GM12892 (cell line): ENCODE results near the gene ITPR3.

Source experiments
- POLR2A ChIP-seq: IDR thresholded peaks from 2 replicates; pipeline ENCODE4 v1.6.1; 2011; ENCODE audit warnings: low read depth, low read length, control low read depth
- TAF1 ChIP-seq: IDR thresholded peaks from 2 replicates; pipeline ENCODE4 v1.6.1; 2011; ENCODE audit warnings: low read depth, mild to moderate bottlenecking, control low read depth, low read length, borderline replicate concordance

GRCh38 chr6:33670086-33670660, 49.1 kb downstream of the ITPR3 start:
- no peak for TF ChIP-seq POLR2A
- TF ChIP-seq TAF1 = no peak
